Fibroblast of skin of left quadriceps (primary cell): Measurements from ENCODE around the gene SPDYE1.
"Not testable (repeated sequence)": the region's sequence is repeated elsewhere in the genome, so short reads cannot be mapped to it uniquely, and the experiment has no call there.

Experiments
- DNase-seq, 2 experiments: peaks; one replicate each; pipeline ENCODE4 v3.0.0-alpha.2; 2013; ENCODE audit warnings: low read depth in 2 of 2

Gene SPDYE1, protein sequence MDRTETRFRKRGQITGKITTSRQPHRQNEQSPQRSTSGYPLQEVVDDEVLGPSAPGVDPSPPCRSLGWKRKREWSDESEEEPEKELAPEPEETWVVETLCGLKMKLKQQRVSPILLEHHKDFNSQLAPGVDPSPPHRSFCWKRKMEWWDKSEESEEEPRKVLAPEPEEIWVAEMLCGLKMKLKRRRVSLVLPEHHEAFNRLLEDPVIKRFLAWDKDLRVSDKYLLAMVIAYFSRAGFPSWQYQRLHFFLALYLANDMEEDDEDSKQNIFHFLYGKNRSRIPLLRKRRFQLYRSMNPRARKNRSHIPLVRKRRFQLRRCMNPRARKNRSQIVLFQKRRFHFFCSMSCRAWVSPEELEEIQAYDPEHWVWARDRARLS

DNA sequence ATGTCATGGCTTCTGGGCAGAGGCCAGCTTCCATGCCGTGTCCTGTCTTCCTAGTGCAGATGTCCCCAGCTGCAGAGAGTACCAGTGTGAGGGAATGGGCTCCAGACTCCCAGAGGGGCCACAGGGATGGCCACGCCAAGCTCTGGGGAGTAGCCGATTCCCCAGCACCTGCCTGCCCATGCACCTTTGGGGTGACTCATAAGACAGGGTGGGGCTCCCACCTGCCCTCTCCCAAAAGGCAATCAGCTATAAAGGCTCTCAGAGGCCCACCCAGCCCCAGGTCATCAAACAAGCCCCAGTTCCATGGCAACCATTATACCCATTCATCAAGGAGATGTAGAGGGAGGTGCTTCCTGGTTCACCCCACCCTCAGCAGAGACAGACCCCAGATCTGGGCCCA is at the start of gene SPDYE1:
Gene SPDYE1, plus strand, starts transcription at position 366 of the 400 bp plus-strand sequence. CDS start 2,053 bp downstream, outside the sequence.
- DNase-seq, result not testable (repeated sequence)

GRCh38 chr7:43952028-43952427 is 45.7 kb upstream of the SPDYE1 start:
- DNase-seq, result no peak

DNA sequence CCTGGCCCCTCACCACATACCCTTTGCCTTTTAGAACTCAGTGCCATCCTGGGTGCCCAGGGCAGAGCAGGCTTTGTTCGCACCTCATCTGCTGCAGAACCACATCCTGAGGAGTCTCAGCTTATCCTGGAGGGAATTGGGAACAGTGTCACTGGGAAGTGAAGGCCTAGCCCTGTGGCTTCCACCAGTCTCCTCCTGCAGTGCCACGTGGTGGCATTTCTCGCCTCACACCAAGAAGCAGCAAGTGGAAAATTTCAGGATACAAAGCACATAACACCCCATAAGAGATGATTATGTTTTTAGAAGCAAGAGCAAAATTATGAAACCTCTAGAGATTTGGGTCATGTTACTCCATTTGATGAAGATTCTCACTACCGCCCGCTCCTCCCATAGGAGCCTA is 44.6 kb upstream of the SPDYE1 start:
- DNase-seq, result no peak

- DNase-seq, result peak; percentile 11 to 13
Measured at GRCh38 chr7:43954524-43955228, 43.0 kb upstream of the SPDYE1 start.

DNA sequence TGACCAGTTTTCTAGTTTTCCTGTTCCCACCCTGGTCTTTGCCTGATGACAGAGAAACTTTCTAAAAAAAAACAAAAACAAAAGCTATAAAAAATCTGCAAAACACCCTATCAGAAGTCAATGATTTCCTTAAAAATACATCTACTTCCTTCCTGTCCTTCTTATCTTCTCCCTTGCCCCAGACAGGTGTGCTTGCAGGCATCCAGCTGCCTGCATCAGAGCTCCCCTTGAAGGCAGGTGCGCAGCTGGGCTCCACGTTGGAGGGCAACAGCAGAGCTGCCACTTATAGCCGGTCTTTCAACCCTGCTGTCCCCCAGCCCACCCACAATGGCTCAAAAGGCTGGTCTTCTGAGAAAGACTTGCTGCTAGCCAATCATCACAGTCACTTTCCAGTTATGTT is 41.7 kb upstream of the SPDYE1 start:
- no peak for DNase-seq

GRCh38 chr7:43960933-43961332 is 36.8 kb upstream of the SPDYE1 start:
- no peak for DNase-seq

DNA sequence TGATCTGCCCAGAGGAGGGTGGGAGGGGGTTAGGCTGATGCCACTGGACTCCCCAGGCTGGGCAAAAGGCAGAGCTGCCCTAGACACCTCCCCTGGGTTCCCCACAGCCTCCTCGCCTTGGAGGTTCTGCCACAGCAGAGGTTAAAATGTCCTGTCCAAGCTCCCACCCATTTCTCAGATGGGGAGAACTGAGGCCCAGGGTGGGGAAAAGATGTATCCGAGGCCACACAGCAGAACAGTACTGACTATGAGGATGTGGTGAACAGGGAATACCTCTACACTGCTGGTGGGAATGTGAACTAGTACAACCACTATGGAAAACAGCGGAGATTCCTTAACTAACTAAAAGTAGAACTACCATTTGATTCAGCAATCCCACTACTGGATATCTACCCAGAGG is 31.3 kb upstream of the SPDYE1 start:
- not testable (repeated sequence) for DNase-seq

DNA sequence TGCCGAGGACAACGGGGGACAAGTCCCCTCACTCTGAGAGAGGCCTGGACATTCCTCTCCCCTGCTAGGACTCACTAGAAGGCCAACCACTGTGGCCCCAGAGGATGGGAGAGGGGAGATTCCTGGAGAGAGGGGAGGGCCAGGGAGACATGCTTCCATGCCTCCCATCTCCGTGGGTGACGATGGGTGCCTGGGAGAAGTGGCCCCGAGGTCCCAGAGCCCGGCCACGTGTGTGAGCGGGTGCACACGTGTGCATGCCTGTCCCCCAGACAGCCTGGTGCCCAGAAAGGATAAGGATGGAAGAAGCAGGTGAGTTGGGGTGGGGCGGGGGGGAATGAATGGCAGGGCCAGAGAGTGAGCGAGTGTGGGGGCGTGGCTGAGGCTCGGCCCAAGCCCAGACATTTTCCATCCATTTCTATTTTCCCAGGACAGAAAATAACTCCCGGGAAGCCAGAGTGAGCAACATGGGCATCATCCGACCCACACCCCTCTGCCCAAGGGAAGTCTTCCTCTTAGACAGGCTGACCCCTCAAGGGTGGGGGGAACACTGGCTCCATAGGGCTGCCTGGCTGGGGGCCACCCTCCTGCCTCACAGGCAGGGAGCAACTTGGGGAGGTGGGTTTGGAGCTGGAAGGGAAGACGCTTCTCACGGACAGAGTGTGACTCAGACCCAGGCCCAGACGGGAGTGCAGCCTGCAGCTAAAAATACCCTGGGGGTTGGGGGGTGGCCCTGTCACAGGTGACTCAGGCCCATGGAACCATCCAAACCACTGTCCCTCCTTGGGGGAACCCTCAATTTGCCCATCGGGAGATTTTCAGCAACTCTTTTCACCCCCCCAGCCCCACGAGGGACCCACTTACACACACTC is 29.3 kb upstream of the SPDYE1 start:
- DNase-seq, result not testable (repeated sequence)

GRCh38 chr7:43969586-43969985 is 28.1 kb upstream of the SPDYE1 start:
- not testable (repeated sequence) for DNase-seq

DNA sequence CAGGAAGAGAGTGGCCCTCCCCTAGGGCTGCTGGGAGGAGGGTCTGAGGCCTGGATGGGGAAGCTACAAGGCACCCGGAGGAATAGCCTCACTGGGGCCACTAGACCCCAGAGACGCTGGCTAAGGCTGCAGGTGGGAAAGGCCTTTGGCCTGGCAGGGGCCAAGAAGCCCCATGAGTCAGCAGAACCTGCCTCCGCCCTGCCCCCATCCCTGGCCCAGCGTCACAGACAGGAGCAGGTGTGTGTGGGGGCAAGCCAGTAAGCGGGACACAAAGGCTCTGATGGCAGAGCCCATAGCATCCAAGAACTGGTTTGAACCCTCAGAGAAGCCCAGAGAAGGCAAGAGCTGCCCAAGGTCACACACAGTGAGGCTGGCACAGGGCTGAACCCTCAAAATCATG is 27.0 kb upstream of the SPDYE1 start:
- DNase-seq, result not testable (repeated sequence)

DNA sequence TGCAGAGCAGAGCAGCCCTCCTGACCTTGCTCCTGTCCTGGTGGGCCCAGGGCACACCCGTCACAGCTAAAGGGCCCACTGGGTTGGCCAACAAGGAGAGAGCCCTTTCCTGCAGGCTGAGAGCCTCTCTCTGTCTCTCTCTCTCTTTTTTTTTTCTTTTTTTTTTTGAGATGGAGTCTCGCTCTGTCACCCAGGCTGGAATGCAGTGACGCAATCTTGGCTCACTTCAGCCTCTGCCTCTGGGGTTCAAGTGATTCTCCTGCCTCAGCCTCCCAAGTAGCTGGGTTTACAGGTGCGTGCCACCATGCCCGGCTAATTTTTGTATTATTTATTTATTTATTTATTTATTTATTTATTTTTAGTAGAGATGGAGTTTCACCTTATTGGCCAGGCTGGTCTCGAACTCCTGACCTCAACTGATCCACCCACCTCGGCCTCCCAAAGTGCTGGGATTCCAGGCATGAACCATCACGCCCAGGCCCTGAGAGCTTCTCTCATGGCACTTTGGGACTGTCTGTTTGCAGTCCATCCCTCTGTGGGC is 23.6 kb upstream of the SPDYE1 start:
- not testable (repeated sequence) for DNase-seq

DNA sequence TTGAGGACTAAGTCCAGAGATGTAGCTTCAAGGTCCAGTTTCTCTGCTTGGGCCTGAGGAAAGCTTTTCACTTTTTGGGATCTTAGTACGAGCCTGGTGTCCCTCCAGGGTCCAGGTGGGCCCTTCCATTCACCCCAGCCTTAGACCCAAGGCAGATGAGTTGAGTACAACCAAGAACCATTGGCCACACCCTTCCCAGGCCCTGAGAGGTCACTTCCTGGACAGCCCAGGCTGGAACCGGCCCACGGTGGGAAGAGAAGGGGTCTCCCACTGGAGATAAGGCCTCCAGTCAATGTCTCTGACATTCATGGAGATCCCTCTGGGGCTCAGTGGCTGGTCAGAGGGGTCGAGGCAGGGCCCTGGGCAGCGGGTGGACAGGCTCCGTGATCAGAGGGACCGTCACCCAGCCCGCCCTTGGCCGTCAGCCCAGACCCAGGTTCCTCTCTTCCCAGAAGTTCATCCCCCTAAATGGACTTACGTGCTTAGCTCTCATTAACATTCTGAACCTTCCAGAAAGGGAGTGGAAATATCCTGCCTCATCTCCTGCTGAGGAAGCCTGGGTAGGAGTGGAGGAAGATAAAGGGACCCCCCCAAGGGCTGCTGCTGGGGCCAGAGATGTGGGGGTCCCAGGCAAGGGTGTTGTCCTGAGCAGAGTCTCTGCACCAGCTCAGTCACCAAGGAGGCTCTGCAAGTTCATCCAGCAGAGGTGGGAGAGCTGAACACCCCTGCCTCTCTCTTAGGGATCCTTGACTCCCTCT is 22.8 kb upstream of the SPDYE1 start:
- not testable (repeated sequence) for DNase-seq

GRCh38 chr7:43977525-43977924 is 20.2 kb upstream of the SPDYE1 start:
- no peak for DNase-seq

DNA sequence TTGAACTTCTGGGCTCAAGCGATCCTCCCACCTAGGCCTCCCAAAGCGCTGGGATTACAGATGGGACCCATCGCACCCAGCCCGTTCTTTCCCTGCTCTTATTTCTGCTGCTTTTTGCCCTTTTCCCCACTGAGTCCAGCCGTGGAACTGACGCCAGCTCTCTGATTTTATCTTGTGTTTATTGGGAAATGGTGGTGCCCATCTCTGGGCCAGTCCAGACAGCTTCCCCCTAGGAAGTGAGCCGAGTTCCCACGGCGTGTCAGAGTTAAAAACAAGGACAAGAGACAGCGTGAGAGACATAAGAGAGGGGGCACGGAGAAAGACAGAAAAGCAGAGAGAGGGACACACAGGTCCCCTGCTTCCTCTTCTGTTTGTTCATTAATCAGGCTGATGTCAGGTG is 19.6 kb upstream of the SPDYE1 start:
- DNase-seq, result not testable (repeated sequence)

DNA sequence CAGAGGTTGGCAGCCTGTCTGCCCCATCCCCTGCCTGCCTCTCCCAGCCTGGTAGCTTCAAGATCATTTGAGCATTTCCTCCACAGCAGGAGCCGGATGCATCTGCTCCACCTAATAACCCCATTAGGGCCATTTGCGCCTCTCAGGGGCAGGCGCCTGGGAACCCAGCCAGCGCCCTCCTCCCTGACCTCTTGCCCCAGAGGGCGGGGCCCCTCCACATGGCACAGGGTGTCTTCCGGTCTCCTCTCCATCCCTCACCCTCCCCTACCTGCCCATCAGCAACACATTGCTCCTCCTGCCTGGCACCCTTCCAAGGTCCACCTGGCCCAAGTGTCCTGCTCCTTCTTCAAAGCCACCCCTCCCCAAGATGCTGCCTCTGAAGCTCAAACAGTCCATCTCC is 14.8 kb upstream of the SPDYE1 start:
- not testable (repeated sequence) for DNase-seq

- DNase-seq, result not testable (repeated sequence)
Measured at GRCh38 chr7:43983736-43984135, 14.0 kb upstream of the SPDYE1 start.

- DNase-seq, result peak; percentile 44 to 46
Measured at GRCh38 chr7:43985904-43986864, 11.5 kb upstream of the SPDYE1 start.

DNA sequence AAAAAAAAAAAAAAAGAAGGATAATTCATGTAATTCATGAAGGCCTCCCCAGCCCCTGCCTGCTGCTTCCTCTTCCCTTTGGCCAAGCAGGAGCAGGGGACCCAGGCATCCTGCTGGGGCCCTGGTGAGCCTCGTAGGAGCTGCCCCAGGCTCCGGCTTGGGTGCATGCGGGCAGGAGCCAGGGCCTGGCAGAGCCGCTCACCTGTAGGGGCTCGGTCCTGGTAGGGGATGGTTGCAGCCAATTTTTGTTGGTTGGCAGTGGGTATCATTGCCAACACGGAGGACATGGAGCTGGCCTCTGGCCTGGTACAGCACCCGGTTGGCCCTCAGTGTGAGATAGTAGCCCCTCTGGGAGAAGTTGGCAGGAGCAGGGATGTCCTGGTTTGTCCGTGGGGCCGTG is 10.2 kb upstream of the SPDYE1 start:
- DNase-seq, result not testable (repeated sequence)

DNA sequence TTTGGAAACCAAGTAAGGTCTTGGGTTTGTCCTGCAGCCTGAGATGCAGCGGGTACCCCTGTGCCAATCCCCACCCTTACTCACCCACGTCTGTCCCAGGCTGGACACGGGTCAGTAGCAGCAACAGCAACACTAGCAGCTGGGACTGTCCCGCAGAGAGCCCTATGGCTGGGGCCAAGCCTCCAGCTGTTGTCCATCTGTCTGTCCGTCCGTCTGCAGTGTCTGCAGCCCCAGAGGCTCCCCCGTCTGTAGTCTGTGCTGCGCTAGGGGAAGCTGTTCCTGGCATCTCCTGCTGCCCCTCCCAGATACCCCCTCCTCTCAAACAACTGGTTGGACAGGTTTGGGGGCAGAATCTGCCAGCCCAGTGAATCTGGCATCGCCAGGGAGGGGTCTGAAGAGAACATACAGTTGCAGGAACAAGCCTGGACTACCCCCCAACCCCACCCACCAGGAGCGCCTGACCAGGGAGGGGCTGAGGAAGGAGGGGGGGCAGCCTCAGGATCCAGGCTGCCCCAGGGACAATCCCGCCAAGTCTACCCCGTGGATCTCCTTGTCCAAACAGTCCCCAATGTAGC is 7.6 kb upstream of the SPDYE1 start:
- DNase-seq, result not testable (repeated sequence)
